Activated CD8-positive, alpha-beta memory T cell treated with anti-CD3 and anti-CD28 coated beads, Interleukin-2, amount 50 U/mL, for 24 hours (primary cell): ENCODE results near the gene RHOU.
"Not testable (repeated sequence)": the region's sequence is repeated elsewhere in the genome, so short reads cannot be mapped to it uniquely, and the experiment has no call there.

ENCODE experiments used
- DNase-seq: peaks from one replicate; pipeline ENCODE4 v3.0.0-alpha.2; 2020; ENCODE audit errors: extremely low read depth

The RHOU gene

DNA sequence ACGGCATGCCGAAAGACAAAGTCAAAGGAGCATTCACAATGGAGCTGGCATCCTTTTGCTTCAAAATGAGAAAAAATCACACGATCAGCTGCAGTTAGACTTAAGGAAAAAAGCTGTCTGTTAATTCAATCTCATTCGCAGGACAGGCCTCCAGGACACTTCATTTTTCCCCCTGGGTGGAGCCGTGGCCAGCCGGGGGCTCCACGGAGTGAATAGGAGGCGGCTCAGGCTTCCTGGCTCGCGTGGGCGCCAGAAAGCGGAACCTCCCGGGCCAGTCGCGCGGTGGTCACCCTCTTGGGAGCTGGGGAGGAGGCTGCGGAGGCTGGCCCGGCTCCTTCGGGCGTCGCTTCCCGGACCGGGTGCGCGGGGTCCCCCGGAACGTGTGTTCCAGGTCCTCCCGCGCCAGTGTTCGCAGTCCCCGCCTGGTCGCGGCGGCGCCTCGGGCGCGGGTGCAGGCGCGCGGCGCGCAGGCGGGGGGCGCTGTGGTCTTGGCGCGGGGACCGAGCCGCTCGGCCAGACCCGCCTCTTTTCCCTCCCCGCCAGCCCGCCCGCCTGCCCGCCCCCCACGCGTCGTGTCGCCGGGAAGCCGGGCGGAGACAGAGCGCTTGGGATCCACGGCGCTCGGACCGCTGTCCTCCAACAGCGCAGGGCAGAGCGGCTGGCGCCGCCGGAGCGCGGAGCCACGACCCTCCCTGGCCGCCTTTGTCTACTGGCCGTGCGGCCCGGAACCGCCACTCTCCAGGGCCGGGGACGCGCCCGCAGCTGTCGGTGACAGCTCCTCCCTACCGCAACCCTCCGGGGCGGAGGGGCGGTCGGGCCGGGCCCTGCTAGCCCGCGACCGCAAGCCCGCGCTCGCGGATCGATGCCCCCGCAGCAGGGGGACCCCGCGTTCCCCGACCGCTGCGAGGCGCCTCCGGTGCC is at the start of gene RHOU:
TSS of gene RHOU (plus strand) at position 599 of the 921 bp plus-strand sequence. CDS start at position 863, 264 bp downstream.
- DNase-seq: no peak

DNA sequence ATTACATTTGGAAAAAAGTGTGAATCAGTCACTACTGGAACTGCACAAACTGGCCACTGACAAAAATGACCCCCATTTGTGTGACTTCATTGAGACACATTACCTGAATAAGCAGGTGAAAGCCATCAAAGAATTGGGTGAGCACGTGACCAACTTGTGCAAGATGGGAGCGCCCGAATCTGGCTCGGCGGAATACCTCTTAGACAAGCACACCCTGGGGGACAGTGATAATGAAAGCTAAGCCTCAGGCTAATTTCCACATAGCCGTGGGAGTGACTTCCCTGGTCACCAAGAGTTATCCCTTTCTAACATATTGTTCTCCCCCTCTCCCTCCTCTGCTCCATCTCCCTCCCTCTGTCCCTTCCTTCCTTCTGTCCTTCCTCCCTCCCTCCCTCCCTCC is 47.7 kb upstream of the RHOU start:
- DNase-seq: no peak

DNA sequence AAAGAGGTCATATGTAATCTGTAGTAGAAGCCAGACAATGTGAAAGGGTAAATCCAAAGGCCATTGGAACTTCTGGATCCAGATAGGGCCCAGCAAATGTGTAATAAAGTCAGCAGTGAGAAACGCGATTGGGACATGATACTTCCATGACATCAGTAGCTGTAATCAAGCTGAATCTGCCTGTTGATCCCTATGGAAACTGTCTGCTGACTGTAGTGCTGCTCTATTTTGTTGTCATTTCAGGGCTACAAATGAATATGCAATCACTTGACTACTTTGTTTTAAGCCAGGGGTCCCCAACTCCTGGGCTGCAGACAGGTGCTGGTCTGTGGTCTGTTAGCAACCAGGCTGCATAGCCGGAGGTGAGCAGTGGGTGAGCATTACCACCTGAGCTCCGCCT is 46.0 kb upstream of the RHOU start:
- no peak for DNase-seq

DNA sequence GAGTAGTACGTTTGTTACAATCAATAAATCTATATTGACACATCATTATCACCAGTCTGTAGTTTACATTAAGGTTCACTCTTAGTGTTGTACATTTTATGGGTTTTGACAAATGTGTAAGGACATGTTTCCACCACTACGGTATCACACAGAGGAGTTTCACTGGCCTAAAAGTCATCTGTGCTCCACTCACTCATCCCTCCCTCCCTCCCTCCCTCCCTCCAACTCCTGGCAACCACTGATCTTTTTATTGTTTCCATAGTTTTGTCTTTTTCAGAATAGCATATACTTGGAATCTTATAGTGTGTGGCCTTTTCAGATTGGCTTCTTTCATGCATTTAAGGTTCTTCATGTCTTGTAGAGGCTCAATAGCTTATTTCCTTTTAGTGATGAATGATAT is 44.1 kb upstream of the RHOU start:
- no peak for DNase-seq

DNA sequence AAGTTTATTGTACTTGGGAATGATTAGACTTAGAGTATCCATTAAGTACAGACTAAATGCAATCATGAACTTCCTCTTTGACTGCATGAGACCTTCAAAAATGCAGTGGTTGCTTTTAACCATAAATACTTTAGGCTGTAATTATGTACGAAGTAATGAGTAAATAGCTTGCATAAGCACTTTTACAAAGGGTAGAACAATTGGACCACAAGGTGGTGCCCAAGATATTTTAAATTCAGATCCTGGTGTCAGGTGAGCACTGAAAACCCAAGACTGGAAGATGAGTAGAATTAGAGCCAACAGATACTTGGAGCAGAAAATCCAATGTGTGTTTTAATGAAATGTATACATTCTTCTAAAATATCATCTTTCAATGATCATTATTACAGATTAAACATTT is 43.4 kb upstream of the RHOU start:
- no peak for DNase-seq

DNA sequence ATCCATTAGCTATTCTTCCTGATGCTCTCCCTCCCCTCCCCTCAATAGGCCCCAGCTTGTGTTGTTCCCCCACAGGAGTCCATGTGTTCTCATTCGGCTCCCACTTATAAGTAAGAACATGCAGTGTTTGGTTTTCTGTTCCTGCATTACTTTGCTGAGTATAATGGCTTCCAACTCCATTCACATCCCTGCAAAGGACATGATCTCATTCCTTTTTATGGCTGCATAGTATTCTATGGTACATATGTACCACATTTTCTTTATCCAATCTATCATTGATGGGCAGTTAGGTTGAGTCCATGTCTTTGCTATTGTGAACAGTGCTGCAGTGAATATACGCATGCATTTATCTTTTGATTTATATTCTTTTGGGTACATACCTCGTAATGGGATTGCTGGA is 40.8 kb upstream of the RHOU start:
- DNase-seq: not testable (repeated sequence)

DNA sequence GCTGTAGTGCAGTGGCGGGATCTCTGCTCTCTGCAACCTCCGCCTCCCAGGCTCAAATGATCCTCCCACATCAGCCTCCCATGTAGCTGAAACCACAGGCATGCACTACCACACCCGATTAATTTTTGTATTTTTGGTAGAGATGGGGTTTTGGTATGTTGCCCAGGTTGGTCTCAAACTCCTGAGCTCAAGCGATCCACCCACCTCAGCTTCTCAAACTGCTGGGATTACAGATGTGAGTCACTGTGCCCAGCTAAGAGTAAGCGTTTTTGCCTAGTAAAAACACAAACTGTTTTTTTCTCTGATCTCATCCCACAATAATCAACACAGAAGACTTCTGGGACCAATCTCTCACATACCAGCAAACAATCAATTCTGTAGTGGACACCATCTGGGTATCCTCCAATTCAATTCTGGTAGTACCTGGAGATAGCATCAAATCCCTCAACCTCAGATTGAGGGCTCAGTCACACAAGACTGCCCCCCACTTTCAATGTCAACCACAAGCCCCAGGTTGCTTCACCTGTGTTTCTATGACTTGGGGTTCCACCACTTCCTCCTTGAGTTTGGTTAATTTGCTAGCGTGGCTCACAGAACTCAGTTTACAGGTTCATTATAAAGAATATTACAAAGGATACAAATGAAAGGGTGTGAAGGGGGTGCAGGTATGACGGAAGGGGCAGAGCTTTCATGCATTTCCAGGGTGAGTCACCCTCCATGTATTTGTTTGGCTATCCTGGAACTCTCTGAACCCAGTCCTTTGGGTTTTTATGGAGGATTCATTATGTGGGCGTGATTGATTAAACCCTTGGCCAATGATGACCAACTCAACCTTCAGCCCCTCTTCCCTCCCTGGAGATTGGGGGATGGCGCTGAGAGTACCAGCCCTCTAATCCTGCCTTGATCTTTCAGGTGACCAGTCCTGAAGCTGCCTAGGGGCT is 40.0 kb upstream of the RHOU start:
- DNase-seq: no peak

DNA sequence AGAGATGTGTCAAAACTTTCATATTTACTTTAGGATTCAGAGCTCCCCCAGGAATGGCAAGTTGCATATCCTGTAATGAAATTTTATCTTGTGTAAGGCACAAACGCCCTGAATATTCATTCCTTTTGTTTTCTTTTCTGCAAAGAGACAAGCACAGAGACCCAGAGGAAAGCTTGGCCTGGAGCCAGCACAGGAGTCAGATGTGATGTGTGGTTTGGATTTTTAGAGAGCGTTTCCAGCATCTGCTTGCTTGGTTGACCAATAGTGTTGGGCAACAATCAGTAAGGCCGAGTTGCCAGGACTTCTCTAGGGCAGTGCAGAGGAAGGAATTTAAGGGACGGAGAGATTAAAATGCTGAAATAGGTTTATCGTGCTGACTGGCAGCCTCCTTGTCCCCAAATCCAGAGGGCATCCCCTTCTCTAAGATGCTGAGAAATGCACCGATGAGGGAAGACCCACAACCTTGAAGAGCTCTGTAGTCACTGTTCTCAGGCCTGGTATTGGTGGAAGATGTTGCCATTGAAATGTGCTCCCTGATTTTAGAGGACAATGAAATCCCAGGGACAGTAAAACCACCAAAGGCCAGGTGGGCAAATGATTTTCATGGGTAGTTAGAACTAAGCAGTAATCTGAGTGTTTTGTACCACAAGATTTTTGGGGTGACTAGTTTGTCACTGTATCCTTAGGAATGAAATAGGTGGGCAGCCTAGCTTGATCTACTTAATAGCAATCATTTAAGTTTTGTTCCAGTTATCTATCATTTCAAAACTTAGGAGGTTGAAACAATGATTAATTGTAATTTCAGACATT is 37.9 kb upstream of the RHOU start:
- no peak for DNase-seq

DNA sequence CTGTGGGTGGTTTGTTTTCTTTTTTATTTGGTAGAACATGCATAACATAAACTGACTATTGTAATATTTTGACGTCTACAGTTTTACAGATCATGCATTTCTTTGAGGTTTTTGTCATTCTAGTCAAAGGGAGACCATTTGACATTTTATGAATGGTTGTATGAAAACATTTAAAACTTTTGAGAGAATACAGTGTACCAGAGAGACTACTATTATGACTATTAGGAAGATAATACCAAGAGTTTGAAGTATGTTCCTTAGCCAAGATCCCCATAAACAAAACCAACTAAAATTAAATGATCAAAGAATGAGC is 37.3 kb upstream of the RHOU start:
- no peak for DNase-seq

DNA sequence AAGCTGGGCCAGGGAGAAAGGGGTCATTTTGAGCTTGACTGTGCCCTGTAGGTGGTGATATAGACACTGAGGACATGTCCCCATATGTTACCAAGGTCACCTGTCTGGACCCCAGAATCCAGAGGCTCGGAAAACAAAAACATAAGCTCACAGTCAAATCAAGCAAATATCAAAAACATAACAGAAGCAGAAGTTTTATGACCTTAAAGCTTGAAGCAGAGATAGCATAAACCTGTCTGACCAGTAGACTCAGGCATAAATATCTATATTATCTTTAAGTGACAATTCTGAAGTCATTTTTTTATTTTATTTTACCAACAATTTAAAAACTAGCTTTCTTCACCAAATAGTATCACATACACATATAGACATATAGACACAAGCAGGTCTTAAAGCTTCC is 32.8 kb upstream of the RHOU start:
- DNase-seq: no peak

DNA sequence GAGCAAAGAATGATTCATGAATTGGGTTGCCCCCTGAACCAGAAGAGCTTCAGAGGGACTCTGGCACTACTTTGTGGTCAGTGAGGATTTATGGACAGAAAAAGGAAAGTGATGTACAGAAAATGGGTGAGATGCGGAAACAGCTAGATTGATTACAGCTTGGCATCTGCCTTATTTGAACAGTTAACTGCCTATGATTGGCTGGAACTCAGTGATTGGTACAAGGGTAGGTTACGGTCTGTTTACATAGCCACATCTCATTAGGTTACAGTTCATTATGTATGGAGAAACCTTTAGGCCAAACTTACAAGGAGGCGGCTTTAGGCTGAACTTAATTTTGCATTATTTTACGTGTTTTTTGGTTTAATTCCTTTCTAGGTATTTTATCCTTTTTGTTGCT is 29.0 kb upstream of the RHOU start:
- no peak for DNase-seq

DNA sequence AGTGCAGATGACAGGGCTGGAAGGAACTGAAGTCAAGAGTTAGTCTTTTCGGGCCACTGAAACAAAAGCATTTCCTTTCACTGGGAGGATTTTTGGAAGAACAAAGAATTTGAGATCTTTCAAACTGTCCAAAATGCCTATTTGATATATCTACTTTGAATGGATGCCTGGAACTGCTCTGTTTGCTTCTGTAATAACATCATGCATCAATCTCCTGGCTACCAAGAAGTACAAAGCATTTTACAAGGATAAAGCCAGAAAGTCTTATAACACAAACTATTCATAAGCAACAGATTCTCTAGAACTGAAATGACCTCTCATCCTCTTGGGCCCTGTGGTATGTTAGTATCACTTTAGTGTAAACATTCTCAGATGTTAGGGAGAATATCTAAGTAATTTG is 18.2 kb upstream of the RHOU start:
- DNase-seq: no peak

DNA sequence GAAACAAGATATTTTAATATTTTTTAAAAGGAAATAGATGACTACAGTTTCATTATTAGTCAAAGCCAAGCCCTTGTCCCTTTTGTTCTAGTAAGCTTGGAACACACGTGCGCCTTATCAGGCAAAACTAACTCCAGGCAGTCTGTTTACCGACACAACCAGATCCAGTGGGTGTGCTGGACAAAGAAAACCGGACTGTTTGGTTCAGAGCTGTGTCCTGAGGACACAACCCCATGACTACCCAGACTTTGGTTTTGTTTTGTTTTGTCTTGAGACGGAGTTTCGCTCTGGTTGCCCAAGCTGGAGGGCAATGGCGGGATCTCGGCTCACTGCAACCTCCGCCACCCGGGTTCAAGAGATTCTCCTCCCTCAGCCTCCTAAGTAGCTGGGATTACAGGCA is 13.9 kb upstream of the RHOU start:
- no peak for DNase-seq

DNA sequence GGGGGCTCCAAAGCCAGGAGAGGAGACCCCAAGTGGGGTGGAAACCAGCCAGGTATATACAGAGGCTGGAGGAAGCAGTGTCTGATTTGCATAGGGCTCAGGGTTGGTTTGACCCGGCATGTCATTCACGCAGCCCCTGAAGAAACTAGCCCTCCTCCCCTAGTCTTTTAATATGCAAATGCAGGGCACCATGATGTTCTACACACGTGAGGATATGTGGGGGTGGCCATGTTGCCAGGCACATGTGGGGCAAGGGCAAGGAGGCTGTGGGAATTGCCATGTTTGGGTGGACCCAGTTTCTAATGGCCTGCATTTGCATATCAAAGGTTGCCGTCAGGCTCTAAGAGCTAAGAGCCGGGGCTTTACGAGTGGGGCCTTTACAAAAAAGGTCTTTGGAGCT is 12.0 kb upstream of the RHOU start:
- no peak for DNase-seq

DNA sequence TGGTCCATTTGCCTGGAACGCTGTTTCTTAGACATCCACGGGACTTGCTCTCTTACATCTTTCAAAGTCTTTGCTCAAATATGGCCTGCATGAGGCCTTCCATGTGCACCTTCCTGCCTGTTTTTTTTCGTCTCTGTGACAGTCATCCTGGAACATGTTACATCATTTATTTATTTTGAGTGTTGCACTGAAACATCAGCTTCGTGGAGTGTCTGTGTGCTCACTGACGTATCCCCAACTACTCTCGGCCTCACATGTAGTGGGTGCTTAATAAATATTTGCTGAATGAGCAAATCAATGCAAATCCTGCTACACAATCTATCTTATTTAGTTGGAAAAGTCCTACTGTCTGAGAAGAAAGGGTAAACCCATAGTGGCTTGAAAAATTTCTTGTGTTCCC is 11.4 kb upstream of the RHOU start:
- DNase-seq: no peak

DNA sequence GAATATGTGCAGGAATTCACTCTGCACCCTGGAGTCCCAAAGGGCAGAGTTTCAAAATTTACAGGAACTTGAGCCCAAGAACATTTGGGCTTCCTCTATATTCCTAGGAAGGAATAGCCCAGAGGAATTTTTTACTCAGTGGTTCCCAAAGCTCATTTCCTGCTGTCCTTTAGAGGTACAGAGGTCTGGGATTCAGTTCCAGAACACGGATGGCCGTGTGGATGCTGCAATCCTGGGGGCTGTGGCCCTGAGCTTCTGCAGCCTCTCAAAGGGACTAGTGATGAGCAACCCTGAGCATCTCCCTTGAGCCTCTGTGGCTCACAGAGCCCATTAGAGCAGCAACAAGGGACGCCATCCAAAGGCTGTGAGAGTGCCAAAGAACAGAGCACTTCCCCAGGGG is 10.1 kb upstream of the RHOU start:
- no peak for DNase-seq

DNA sequence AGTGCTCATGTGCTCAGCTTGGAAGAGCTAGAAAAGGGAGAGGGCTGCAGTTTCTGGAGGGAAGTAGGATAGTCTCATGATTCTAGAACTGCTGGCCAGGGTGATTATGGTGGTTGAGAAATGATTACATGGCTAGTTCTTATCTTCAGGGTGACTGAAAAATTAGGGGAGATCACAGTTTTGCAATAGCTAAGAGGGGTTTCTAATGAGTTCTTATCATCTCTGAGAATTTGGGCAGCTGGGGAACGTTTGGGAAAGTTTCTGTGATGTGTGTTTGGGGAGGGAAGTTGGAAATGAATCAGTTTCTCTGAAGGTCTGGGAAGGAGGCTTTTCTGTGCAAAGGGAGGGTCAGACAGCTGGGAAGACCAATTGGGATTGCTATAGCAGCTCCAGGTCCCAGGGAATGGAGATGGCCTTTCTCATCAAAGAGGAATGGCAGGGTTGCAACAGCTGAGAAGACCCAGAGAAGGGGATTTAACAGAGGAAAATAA is 7.6 kb upstream of the RHOU start:
- no peak for DNase-seq

DNA sequence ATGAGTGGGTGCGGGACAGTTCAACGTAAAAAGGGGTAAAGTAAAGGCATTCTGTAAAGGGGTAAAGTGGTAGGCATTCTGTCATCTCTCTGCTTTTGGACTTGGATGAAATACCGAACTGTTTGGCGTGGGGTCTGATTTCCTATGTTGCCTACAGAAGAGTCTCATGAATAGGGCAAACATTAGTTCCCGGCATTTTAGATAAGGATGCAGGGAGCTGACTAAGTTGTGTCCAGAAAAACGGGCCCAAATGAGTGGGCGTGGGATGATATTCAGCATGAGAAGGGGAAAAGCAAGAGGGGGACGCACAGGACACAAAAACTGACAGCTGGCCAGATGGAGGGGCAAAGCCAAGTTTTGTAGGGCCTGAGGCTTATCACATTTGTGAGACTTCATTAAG is 2.9 kb upstream of the RHOU start:
- no peak for DNase-seq

DNA sequence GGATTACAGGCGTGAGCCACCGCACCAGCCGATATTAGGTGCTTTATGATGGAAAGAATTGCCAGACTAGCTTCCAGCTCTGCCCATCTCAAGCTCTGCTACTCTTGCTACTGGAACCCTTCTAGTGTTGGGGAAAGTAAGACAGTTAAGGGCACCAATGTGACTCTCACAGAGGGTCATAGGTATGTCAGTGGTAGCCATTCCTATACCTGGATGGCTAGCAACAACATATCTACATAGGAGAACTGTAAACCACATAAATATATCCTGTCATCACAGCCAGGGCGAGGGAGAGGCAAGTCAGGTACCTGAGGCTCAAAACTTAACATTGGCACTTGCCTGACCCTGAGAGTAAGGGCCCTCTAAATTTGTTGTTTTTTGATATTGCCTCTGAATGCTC is 1.7 kb upstream of the RHOU start:
- no peak for DNase-seq

DNA sequence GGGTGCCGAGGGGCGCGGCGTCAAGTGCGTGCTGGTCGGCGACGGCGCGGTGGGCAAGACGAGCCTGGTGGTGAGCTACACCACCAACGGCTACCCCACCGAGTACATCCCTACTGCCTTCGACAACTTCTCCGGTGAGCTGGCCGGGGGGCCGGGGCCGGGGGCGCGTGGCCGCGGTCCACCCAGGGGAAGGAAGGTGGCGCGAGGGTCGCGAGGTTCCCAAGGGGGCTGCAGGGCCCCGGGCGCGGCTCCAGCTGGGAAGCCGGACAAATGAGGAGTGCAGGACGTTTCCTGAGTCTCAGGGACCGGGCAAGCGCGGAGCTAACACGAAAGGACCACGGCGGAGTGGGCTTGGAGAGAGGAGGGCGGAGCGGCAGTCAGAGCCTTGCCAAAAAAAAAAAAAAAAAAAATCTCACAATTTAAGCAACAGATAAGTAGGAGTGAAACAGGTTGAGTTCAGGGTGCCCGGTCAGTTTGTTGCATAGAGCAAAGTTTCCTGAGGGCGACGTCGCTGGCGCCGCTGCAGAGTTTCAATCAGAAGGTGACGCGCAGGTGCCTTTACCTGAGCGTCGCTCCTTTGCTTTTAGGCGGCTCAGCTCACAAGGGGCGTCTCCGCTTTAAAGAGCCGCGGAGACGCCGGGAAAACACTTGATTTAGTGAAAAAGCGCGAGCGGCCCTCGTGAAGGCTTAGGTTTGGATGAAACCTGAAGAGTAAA is 750 bp downstream of the RHOU start:
- DNase-seq: no peak

DNA sequence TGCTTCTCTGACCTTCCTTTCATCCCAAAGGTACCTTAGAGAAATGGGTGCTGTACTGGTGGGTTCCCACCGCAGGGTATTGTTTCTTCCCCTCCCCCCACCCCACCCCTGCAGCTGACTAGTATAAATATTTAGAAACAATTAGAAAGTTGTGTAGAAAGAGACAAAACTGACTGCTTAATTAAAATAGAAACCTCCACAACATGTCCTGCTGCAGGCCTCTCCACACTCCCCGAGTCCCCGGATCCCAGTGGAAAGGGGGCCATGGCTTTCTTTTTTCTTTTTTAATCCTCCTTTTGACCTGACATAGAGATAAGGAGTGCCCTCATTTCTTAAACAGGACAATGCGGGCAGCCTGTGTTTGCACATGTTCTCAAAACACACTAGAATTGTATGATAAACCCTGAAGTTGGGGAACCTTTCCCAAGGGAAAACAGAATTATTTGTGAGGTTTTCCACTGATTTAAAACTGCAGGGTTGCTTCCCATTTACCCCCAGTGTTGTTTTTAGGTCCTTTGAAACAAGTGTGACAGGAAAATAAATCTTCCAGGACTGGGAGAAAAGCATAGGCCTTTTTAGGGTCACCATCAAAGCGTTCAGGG is 1.7 kb downstream of the RHOU start:
- no peak for DNase-seq
